Endothelial cell of umbilical vein (primary cell): ENCODE results near the gene TNIP1. TPM values are rescaled to one million over a fixed set of nuclear protein-coding genes. Genes with fewer than 3 reads are reported as not detected.

Experiments used
- BruUV-seq: library from RNA; stranded (reverse); fragments of 400-500 nt; replicated peaks from 2 replicates; lab custom pipeline; 2021; lab: Mats Ljungman, UMichigan
- CTCF ChIA-PET: fragments of 300-600, 350-600 bp; sonication (Branson Sonifier 250); formaldehyde crosslinking; loops from one replicate; lab custom pipeline; 2021; ENCODE audit warnings: antibody characterized with exemption, inconsistent platforms; lab: Charles Lee
- POLR2A ChIA-PET: fragments of 300-600, 350-600 bp; sonication (Branson Sonifier 250); formaldehyde crosslinking; loops from one replicate; lab custom pipeline; 2021; ENCODE audit warnings: antibody characterized with exemption, inconsistent platforms; lab: Charles Lee
- DNase-seq: peaks from one replicate; pipeline ENCODE4 v3.0.0-alpha.2; 2011; ENCODE audit warnings: low read depth, low spot score
- FAIRE-seq: peaks from 2 replicates; lab custom pipeline; 2011; peaks lifted over from hg19 to GRCh38; lab: Jason Lieb, UNC
- H2AFZ ChIP-seq: 2 replicates; pipeline ENCODE4 v1.6.0; 2012; ENCODE audit warnings: low read depth, low read length, control low read depth, inconsistent platforms
- H3K27ac ChIP-seq: 2 replicates; pipeline ENCODE4 v1.5.1; 2011; ENCODE audit warnings: low read depth, mild to moderate bottlenecking, control low read depth, low read length, moderate library complexity; ENCODE audit not compliant: insufficient read depth
- H3K27me3 ChIP-seq, 2 experiments: 2 replicates each; pipeline versions ENCODE4 v1.6.0 to v1.6.1; 2011; ENCODE audit warnings: low read length in 2 of 2, mixed read lengths in 1 of 2; ENCODE audit not compliant: control insufficient read depth in 2 of 2, insufficient read depth in 2 of 2
- H3K36me3 ChIP-seq, 2 experiments: 2 replicates in 1 of 2; 3 replicates in 1 of 2; pipeline ENCODE4 v1.5.1; 2011; ENCODE audit warnings: low read length in 2 of 2, mild to moderate bottlenecking in 1 of 2, moderate library complexity in 1 of 2; ENCODE audit not compliant: control insufficient read depth in 2 of 2, insufficient read depth in 2 of 2; ENCODE audit errors: extremely low read depth in 1 of 2
- H3K4me1 ChIP-seq: 3 replicates; pipeline ENCODE4 v1.5.1; 2011; ENCODE audit warnings: mild to moderate bottlenecking, low read length; ENCODE audit not compliant: control insufficient read depth, insufficient read depth; ENCODE audit errors: extremely low read depth
- H3K4me2 ChIP-seq: 2 replicates; pipeline ENCODE4 v1.6.1; 2011; ENCODE audit warnings: low read length, control low read depth, mixed read lengths; ENCODE audit not compliant: insufficient read depth
- H3K4me3 ChIP-seq, 3 experiments: fragments of 200-600 bp in 1 of 3; sonication (generic), shearing (Covaris generic) in 1 of 3; replicated peaks in 1 of 3; 2 replicates each; pipeline ENCODE4 v1.5.1; 2011 to 2016; ENCODE audit warnings: control low read depth in 3 of 3, low read length in 3 of 3, mild to moderate bottlenecking in 2 of 3, inconsistent platforms in 1 of 3, low read depth in 1 of 3, moderate library complexity in 1 of 3; ENCODE audit not compliant: insufficient read depth in 1 of 3
- H3K79me2 ChIP-seq: 2 replicates; pipeline ENCODE4 v1.6.0; 2012; ENCODE audit warnings: low read length, inconsistent platforms; ENCODE audit not compliant: control insufficient read depth, insufficient read depth
- H3K9ac ChIP-seq: replicated peaks from 2 replicates; pipeline ENCODE3; 2011; ENCODE audit warnings: low read length, control low read depth; ENCODE audit not compliant: insufficient read depth; ENCODE audit errors: extremely low read depth
- H3K9me1 ChIP-seq: replicated peaks from 3 replicates; pipeline ENCODE4 v1.6.0; 2011; ENCODE audit warnings: mild to moderate bottlenecking, low read length; ENCODE audit not compliant: control insufficient read depth, insufficient read depth; ENCODE audit errors: extremely low read depth
- H3K9me3 ChIP-seq: replicated peaks from 2 replicates; pipeline ENCODE4 v1.5.1; 2012; ENCODE audit warnings: low read length, inconsistent platforms; ENCODE audit not compliant: control insufficient read depth, insufficient read depth
- H4K20me1 ChIP-seq: replicated peaks from 2 replicates; pipeline ENCODE3; 2011; ENCODE audit warnings: mild to moderate bottlenecking, low read length; ENCODE audit not compliant: control insufficient read depth, insufficient read depth; ENCODE audit errors: extremely low read depth
- EZH2 ChIP-seq: IDR thresholded peaks from 2 replicates; pipeline ENCODE4 v1.6.1; 2012; ENCODE audit warnings: borderline replicate concordance, low read depth, mild to moderate bottlenecking, moderate library complexity, low read length, inconsistent platforms; ENCODE audit not compliant: severe bottlenecking
- FOS ChIP-seq: IDR thresholded peaks from 2 replicates; pipeline ENCODE4 v1.6.1; 2011; ENCODE audit warnings: mild to moderate bottlenecking, low read length, moderate library complexity, borderline replicate concordance; ENCODE audit not compliant: insufficient read depth
- GATA2 ChIP-seq: IDR thresholded peaks from 2 replicates; pipeline ENCODE4 v1.7.0; 2011; ENCODE audit warnings: low read depth, mild to moderate bottlenecking, moderate library complexity, mixed read lengths, low read length; ENCODE audit not compliant: insufficient read length, insufficient read depth
- JUN ChIP-seq: IDR thresholded peaks from 2 replicates; pipeline ENCODE4 v1.6.1; 2011; ENCODE audit warnings: borderline replicate concordance, low read depth; ENCODE audit not compliant: insufficient read length, insufficient read depth
- POLR2A ChIP-seq: IDR thresholded peaks from 2 replicates; pipeline ENCODE4 v1.6.1; 2012; ENCODE audit warnings: low read depth, mild to moderate bottlenecking, control low read depth, low read length
- POLR2AphosphoS5 ChIP-seq: IDR thresholded peaks from 2 replicates; pipeline ENCODE4 v1.6.1; 2012; ENCODE audit warnings: low read depth, mild to moderate bottlenecking, control low read depth, low read length, moderate library complexity; ENCODE audit not compliant: insufficient read depth
- dilution Hi-C: fragments of 300-500 bp; cut with MboI; formaldehyde crosslinking; loops from one replicate; pipeline ENCODE4 v1.15.0; 2019; ENCODE audit warnings: low sequenced_read_pairs; ENCODE audit not compliant: extremely low pct_ligation_motif_present
- intact Hi-C: fragments of 100-400 bp; cut with micrococcal nuclease; formaldehyde crosslinking; loops from one replicate; pipeline ENCODE4 v1.10.0; 2022
- polyA plus RNA-seq, 4 experiments: library from polyadenylated mRNA; depleted of rRNA in 3 of 4; stranded (reverse) in 3 of 4; unstranded in 1 of 4; fragments of >200 nt; gene quantifications; 2 replicates each; pipeline versions ENCODE4 v1.2.1 to v1.2.3, GENCODE V29; 2011 to 2012; ENCODE audit warnings: missing spikeins in 1 of 4
- total RNA-seq: library from RNA; stranded (reverse); gene quantifications from 2 replicates; pipeline ENCODE4 v1.2.3, GENCODE V29; 2021
- TF ChIP-seq, protein P1 (sequence below), 2 donors: IDR thresholded peaks; 1 replicate in 1 of 2; 2 replicates in 1 of 2; pipeline ENCODE4 v1.5.1; 2011; ENCODE audit warnings: low read length in 2 of 2, mild to moderate bottlenecking in 2 of 2, moderate library complexity in 2 of 2, control low read depth in 1 of 2, inconsistent platforms in 1 of 2, low read depth in 1 of 2; ENCODE audit not compliant: insufficient read depth in 1 of 2; ENCODE audit errors: extremely low read depth in 1 of 2

TNIP1 gene
- total and polyA plus RNA-seq, 2 donors (not counting 3 experiments of a cell fraction or from before 2014, with no cell fraction given) = 43.0 to 96.8 TPM

DNA sequence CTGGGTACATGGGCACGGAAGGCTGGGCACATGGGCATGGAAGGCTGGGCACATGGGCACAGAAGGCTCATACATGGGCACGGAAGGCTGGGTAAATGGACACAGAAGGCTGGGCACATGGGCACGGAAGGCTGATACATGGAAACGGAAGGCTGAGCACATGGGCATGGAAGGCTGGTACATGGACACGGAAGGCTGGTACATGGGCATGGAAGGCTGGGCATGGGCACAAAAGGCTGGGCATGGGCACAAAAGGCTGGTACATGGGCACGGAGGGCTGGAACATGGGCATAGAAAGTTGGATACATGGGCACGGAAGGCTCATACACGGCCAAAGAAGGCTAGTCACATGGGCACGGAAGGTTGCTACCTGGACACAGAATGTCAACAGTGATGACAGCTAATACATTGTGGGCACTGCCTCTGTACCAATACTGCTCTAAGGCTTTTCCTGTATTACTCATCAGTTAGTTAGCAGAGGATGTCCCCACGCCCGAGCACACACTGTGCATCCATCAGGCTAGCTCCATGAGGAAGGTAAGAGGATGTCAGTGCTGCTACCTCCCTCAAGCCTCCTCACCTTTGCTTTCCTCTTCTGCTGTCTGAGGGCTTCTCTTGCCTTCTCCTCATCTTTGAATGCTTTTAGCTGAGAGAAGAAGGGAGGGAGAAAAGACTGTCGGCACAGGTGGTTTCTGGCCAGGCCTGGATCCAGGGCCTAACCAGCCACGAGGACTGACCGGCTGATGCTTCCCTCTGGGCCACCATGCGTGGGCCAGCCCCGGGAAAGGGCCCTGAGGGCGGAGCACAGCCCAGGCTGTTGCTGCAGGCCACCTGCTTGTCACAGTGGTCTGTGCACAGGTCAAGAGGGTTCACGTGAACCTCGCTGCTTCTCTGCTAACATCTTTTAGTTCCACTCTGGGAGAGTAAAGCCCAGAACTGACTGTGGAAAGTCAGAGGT is 46.1 kb downstream of the TNIP1 start:
- CTCF ChIA-PET = interaction anchor here (1.4 to 2.1 kb wide), 3 partner anchors 11 to 80 kb away, joined by 3 to 8 read pairs (median 4); no protein-coding TSS in a partner anchor
- TF ChIP-seq GATA2 (no peak), JUN (no peak), FOS (no peak), EZH2 (no peak), POLR2A (no peak), POLR2AphosphoS5 (no peak)
- TF ChIP-seq, protein P1, sequence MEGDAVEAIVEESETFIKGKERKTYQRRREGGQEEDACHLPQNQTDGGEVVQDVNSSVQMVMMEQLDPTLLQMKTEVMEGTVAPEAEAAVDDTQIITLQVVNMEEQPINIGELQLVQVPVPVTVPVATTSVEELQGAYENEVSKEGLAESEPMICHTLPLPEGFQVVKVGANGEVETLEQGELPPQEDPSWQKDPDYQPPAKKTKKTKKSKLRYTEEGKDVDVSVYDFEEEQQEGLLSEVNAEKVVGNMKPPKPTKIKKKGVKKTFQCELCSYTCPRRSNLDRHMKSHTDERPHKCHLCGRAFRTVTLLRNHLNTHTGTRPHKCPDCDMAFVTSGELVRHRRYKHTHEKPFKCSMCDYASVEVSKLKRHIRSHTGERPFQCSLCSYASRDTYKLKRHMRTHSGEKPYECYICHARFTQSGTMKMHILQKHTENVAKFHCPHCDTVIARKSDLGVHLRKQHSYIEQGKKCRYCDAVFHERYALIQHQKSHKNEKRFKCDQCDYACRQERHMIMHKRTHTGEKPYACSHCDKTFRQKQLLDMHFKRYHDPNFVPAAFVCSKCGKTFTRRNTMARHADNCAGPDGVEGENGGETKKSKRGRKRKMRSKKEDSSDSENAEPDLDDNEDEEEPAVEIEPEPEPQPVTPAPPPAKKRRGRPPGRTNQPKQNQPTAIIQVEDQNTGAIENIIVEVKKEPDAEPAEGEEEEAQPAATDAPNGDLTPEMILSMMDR (IDR thresholded peaks at IDR 0.05; ENCODE audit: extremely low read depth in 1 of 2, insufficient read depth in 1 of 2, low read depth in 1 of 2, low read length in 2 of 2) = no peak
- Histone ChIP-seq H3K27me3 (no peaks in the 10 kb centered on the region), H3K79me2 (no peaks in the 10 kb centered on the region), H3K4me3 (no peak overlapping the region), H3K36me3 (peaks cover 6 to 43% of the 10 kb centered on the region in 2 experiments), H3K9me3 (no peaks in the 10 kb centered on the region), H4K20me1 (no peaks in the 10 kb centered on the region), H3K27ac (no peak overlapping the region), H2AFZ (no peak overlapping the region), H3K9me1 (no peaks in the 10 kb centered on the region), H3K4me2 (no peak overlapping the region), H3K4me1 (peaks cover 21% of the 10 kb centered on the region), H3K9ac (no peak overlapping the region)
- BruUV-seq = no TSS peak
- POLR2A ChIA-PET = no interaction called here
- FAIRE-seq (no peak), DNase-seq (no peak)
- intact Hi-C loops = no loop called here
- dilution Hi-C loops = loop anchor here (10.0 kb wide), 1 partner anchor 50 kb away; the partner anchor contains the start of gene TNIP1
